ENCODE data around the gene EGFR. TPM values are rescaled to one million over a fixed set of nuclear protein-coding genes. Genes with fewer than 3 reads are reported as not detected.
A peak's percentile ranks its signal among the peaks of the same experiment; 100 is the strongest.

EGFR gene
- total RNA-seq, 2 donors from 2014 or later = 78.3 to 112 TPM

DNA sequence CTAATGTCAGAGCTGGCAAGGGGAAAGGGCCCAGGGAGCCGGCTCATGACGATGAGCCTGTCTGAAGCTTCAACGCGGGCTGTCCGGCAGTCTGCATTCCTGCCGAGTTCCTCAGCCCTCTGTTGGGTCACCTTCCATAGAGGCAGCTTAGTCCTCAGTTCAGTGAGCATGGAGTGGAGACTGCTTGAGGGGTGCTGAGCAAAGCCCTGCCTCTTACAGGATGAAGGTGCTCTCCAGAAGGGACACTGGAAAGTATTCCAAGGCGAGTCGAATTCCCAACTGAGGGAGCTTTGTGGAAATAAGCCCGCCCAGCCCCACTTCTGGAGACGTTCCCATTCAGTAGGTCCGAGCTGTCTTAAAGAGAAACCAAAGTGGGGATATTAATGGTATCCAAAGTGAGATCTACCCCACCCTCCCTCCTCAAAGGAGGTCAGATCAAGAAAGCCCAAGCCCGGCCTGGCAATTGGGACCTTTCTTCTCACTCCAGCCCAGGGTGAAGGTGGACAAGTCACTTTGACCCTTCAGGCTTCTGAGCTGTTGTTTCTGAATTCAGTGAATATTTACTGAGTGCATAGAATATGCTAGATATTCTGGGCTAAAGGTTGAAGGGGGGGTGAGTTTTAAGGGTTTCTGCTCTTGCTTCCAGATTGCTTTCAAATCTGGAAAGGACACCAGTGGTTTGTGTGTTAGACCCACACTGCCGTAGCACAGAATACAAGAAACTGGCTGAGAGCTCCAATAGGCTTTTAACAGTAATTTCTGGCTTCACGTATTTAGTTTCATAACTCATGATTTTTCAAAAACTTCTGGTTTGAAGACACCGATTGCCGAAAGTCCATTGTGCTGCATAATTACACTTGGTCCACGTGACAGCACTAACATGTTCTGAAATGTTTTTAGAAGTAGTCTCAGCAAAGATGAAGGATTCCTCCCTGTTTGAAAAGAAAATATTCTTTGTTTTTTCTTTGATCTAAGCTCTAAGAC, 3.5 kb downstream of the EGFR start:
- TF ChIP-seq POLR2A (IDR thresholded peaks at IDR 0.05) = no peak
- Histone ChIP-seq H3K36me3 (no peaks in the 10 kb centered on the region), H3K9me3 (no peaks in the 10 kb centered on the region), H3K27ac (peak overlapping the region; percentile 25 to 96), H3K27me3 (replicated peaks; ENCODE audit: insufficient read depth) (no peaks in the 10 kb centered on the region), H3K4me1 (replicated peaks) (peaks cover 3% of the 10 kb centered on the region), H3K4me3 (peak overlapping the region; percentile 13 to 57)
- WGBS = 58% methylated on average over 17 of the region's 17 CpGs
- no peak for DNase-seq (ENCODE audit: low spot score)
- intact Hi-C loops (cut with DNase I) = loop anchor here (2.0 to 10.0 kb wide), 3 partner anchors 45 to 343 kb away; partner anchors contain the start of gene LANCL2

DNA sequence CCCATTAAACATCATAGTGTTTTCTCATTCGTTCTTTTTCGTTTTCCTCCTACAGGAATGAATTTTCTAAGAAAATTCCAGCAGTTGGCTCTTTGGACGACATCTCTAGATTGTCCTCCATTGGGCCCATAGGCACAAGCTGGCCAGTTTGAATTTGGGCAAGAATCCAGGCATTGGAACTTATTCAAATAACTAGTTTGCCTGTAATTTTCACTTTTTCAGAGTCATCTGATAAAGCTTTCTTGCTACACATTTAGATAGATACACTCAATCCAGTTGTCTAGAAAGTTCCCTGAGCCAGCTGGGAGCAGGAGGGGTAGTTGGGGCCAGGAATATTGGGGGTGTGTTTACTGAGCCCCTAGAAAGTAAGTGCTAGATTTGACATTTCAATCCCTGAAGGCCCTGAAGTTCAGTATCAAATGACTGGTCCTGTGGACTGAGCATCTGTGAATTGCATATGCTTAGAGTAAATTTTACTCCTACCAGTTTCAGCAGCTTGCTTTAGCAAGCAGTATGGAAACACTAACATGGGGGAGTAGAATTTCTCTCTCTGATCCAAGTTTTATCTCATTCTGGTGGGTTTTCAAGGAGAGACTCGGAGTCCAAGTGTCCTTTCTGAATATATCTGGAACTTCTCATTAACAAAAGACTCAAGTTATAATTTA, 5.2 kb downstream of the EGFR start:
- 92% methylated on average over 4 of the region's 4 CpGs for WGBS
- Histone ChIP-seq H3K36me3 (no peaks in the 10 kb centered on the region), H3K27me3 (replicated peaks; ENCODE audit: insufficient read depth) (no peaks in the 10 kb centered on the region), H3K9me3 (no peaks in the 10 kb centered on the region), H3K4me1 (replicated peaks) (peaks cover 3% of the 10 kb centered on the region), H3K4me3 (no peak overlapping the region), H3K27ac (no peak overlapping the region)
- intact Hi-C loops (cut with DNase I) = loop anchor here (2.0 to 10.0 kb wide), 3 partner anchors 43 to 341 kb away; partner anchors contain the start of gene LANCL2
- DNase-seq (ENCODE audit: low spot score) = no peak
- no peak for TF ChIP-seq POLR2A (IDR thresholded peaks at IDR 0.05)
- no peak for TF ChIP-seq POLR2AphosphoS5 (IDR thresholded peaks at IDR 0.05)
- TF ChIP-seq, protein P1, sequence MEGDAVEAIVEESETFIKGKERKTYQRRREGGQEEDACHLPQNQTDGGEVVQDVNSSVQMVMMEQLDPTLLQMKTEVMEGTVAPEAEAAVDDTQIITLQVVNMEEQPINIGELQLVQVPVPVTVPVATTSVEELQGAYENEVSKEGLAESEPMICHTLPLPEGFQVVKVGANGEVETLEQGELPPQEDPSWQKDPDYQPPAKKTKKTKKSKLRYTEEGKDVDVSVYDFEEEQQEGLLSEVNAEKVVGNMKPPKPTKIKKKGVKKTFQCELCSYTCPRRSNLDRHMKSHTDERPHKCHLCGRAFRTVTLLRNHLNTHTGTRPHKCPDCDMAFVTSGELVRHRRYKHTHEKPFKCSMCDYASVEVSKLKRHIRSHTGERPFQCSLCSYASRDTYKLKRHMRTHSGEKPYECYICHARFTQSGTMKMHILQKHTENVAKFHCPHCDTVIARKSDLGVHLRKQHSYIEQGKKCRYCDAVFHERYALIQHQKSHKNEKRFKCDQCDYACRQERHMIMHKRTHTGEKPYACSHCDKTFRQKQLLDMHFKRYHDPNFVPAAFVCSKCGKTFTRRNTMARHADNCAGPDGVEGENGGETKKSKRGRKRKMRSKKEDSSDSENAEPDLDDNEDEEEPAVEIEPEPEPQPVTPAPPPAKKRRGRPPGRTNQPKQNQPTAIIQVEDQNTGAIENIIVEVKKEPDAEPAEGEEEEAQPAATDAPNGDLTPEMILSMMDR (IDR thresholded peaks at IDR 0.05) = no peak

DNA sequence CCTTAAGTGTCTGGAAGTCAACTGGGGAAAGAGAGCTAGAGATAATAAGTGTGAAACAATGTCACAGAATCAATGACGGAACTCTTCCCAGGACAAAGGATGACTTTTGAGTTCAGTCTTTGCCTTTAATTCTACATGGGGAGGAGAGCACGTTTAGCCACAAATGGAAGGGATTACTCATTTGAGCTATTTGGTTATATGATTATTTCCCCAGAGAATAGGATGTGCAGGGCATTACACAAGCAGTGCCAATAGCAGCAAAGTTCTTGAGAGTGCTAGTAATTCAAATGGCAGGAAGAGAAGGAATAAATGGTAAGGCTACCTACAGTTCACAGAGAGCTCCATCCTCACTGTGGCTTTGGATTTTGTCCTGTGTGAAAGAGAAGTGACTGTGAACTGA, 6.0 kb downstream of the EGFR start:
- no peak overlapping the region for H3K4me3 ChIP-seq
- H3K36me3 ChIP-seq = no peaks in the 10 kb centered on the region
- no peak overlapping the region for H3K27ac ChIP-seq
- TF ChIP-seq POLR2AphosphoS5 (IDR thresholded peaks at IDR 0.05) (no peak), POLR2A (IDR thresholded peaks at IDR 0.05) (no peak)
- TF ChIP-seq, protein P1 (IDR thresholded peaks at IDR 0.05) = no peak
- H3K9me3 ChIP-seq = no peaks in the 10 kb centered on the region
- WGBS = 72% methylated on average over 2 of the region's 2 CpGs
- H3K27me3 ChIP-seq (replicated peaks; ENCODE audit: insufficient read depth) = no peaks in the 10 kb centered on the region
- DNase-seq (ENCODE audit: low spot score) = no peak
- intact Hi-C loops (cut with DNase I) = loop anchor here (5.0 to 10.0 kb wide), 2 partner anchors 43 to 340 kb away; partner anchors contain the start of gene LANCL2
- peaks cover 3% of the 10 kb centered on the region for H3K4me1 ChIP-seq (replicated peaks)

DNA sequence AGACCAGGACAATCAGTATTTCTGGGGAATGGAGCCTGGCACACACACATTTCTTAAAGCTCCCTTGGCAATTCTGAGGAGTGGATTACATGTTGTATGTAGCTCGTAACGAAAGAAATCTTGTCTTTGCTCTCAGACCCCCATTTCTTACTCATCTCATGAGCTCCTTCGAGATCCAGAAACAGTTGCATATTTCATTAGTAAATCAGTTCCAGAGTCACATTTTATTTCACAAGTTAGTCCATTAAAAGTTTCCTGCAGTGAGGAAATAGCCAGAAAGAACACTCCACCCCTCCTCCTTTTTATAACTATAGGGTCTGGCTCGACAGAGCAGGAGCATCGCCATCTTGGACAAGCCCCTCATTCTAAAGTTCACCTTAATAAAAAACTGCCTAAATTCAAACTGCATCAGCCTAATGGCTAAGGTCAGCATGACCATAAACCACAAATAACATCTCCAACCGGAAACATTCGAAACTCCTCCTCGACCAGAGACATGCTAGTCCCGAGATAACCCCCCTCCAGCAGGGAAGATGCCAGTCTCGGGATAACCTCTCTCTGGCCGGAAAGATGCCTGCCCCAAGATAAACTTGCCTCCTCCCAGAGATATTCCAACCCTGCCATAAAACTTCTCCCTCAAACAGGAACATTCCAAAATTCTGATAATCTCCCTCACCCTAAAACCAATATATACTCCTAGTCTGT, 7.4 kb downstream of the EGFR start:
- 75% methylated on average over 11 of the region's 11 CpGs for WGBS
- TF ChIP-seq POLR2A (IDR thresholded peaks at IDR 0.05) (no peak), POLR2AphosphoS5 (IDR thresholded peaks at IDR 0.05) (no peak)
- TF ChIP-seq, protein P1 (IDR thresholded peaks at IDR 0.05) = no peak

More for the DNA sequence above, 7.4 kb downstream of the EGFR start:
- H3K27ac ChIP-seq = peak overlapping the region in 1 of 2 donors; percentile 9
- no peak overlapping the region for H3K4me3 ChIP-seq
- no peaks in the 10 kb centered on the region for H3K27me3 ChIP-seq (replicated peaks; ENCODE audit: insufficient read depth)
- H3K4me1 ChIP-seq (replicated peaks) = peaks cover 3% of the 10 kb centered on the region
- H3K9me3 ChIP-seq = no peaks in the 10 kb centered on the region
- no peak for DNase-seq (ENCODE audit: low spot score)
- no peaks in the 10 kb centered on the region for H3K36me3 ChIP-seq
- intact Hi-C loops (cut with DNase I) = loop anchor here (10.0 kb wide), 1 partner anchor 339 kb away; the partner anchor contains the start of gene LANCL2

Measured in prostate gland (tissue), 2 donors.